ENCODE data around the gene MAGI1. TPM values are rescaled to one million over a fixed set of nuclear protein-coding genes. Genes with fewer than 3 reads are reported as not detected.

Gene MAGI1
- total and polyA plus RNA-seq, 12 donors: 5.7 to 58.2 (median 37.7) TPM

DNA sequence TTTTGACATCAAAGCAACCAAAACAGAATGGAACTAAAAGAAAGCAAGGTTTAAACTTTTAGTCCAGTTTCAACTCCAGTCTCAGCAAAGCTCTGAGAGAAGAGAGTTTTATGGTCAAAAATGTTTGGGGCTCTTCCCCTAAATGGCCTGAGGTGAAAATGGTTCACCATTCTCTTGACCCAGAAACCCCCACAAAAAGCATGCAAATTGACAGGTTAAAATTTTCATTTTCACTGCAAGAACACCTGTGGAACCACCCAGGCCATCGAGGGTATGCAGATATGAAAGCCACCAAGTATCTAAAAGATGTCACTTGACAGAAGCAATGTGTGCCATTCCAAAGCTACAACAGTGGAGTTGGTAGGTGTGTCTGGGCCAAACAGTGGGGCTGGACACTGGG lies 195.0 kb downstream of the MAGI1 start:
- TF ChIP-seq, protein P1, sequence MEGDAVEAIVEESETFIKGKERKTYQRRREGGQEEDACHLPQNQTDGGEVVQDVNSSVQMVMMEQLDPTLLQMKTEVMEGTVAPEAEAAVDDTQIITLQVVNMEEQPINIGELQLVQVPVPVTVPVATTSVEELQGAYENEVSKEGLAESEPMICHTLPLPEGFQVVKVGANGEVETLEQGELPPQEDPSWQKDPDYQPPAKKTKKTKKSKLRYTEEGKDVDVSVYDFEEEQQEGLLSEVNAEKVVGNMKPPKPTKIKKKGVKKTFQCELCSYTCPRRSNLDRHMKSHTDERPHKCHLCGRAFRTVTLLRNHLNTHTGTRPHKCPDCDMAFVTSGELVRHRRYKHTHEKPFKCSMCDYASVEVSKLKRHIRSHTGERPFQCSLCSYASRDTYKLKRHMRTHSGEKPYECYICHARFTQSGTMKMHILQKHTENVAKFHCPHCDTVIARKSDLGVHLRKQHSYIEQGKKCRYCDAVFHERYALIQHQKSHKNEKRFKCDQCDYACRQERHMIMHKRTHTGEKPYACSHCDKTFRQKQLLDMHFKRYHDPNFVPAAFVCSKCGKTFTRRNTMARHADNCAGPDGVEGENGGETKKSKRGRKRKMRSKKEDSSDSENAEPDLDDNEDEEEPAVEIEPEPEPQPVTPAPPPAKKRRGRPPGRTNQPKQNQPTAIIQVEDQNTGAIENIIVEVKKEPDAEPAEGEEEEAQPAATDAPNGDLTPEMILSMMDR (IDR thresholded peaks at IDR 0.05): no peak
- Histone ChIP-seq H3K9me3 (peaks cover 0 to 7% (median 0%) of the 10 kb centered on the region in 11 donors), H3K27me3 (no peaks in the 10 kb centered on the region), H3K4me3 (no peak overlapping the region), H3K27ac (no peak overlapping the region), H3K4me1 (peaks cover 0 to 22% (median 0%) of the 10 kb centered on the region in 9 donors), H3K36me3 (no peaks in the 10 kb centered on the region)
- intact Hi-C loops (cut with DNase I): no loop called here
- DNase-seq (no peak), ATAC-seq (no peak)
- WGBS, 2 donors: 91% methylated on average over 1 of the region's 1 CpG

DNA sequence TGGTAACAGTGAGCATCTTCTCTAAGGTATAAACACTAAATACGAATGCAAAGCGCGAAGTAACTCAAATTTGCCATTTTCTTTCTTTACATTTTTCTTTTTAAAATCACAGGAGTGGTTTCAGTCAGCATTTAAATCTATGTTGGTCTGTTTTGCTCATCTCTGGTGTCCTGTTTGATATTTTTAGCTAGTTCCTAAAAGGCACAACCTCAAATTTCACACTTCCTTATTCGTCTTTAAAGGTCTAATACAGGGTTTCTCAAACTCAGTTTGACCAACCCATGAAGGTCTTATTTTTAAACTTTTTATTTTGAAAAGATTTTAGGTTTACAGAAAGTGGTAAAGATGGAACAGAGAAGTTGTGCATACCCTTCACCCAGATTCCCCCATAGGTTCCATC lies 201.1 kb downstream of the MAGI1 start:
- WGBS, 2 donors: 65 to 81% methylated on average over 4 of the region's 4 CpGs
- TF ChIP-seq, protein P1 (IDR thresholded peaks at IDR 0.05): no peak
- Histone ChIP-seq H3K36me3 (no peaks in the 10 kb centered on the region), H3K9me3 (no peaks in the 10 kb centered on the region), H3K4me3 (no peak overlapping the region), H3K4me1 (peaks cover 0 to 36% (median 10%) of the 10 kb centered on the region in 9 donors), H3K27me3 (no peaks in the 10 kb centered on the region), H3K27ac (no peak overlapping the region)
- DNase-seq (no peak), ATAC-seq (no peak)
- intact Hi-C loops (cut with DNase I): no loop called here

- no peaks in the 10 kb centered on the region for H3K27me3 ChIP-seq
- no peak overlapping the region for H3K4me3 ChIP-seq
- no peaks in the 10 kb centered on the region for H3K9me3 ChIP-seq
- intact Hi-C loops (cut with DNase I): no loop called here
- ATAC-seq (no peak), DNase-seq (no peak)
- TF ChIP-seq, protein P1 (IDR thresholded peaks at IDR 0.05): no peak
- no peaks in the 10 kb centered on the region for H3K36me3 ChIP-seq
- peaks cover 0 to 48% (median 26%) of the 10 kb centered on the region in 9 donors for H3K4me1 ChIP-seq
- 90 to 92% methylated on average over 1 of the region's 1 CpG for WGBS, 2 donors
- H3K27ac ChIP-seq: no peak overlapping the region
Observed at GRCh38 chr3:65836047-65836446, 202.7 kb downstream of the MAGI1 start.

GRCh38 chr3:65833761-65834505 lies 204.8 kb downstream of the MAGI1 start:
- Histone ChIP-seq H3K27me3 (no peaks in the 10 kb centered on the region), H3K36me3 (no peaks in the 10 kb centered on the region), H3K9me3 (no peaks in the 10 kb centered on the region), H3K4me3 (no peak overlapping the region), H3K27ac (no peak overlapping the region), H3K4me1 (peaks cover 0 to 69% (median 47%) of the 10 kb centered on the region in 9 donors)
- TF ChIP-seq, protein P1 (IDR thresholded peaks at IDR 0.05): no peak
- WGBS, 2 donors: 54 to 56% methylated on average over 2 of the region's 2 CpGs
- no peak for DNase-seq
- intact Hi-C loops (cut with DNase I): no loop called here
- ATAC-seq: no peak
